NCI-H2171 treated with DMSO at 0.1 percent for 48 hours (cell line): ENCODE measurements around the gene TSPAN14.
A peak's percentile ranks its signal among the peaks of the same experiment; 100 is the strongest.

Experiments used
- DNase-seq: peaks from one replicate; lab custom pipeline; 2025; lab: John Stamatoyannopoulos, UW

Gene TSPAN14

DNA sequence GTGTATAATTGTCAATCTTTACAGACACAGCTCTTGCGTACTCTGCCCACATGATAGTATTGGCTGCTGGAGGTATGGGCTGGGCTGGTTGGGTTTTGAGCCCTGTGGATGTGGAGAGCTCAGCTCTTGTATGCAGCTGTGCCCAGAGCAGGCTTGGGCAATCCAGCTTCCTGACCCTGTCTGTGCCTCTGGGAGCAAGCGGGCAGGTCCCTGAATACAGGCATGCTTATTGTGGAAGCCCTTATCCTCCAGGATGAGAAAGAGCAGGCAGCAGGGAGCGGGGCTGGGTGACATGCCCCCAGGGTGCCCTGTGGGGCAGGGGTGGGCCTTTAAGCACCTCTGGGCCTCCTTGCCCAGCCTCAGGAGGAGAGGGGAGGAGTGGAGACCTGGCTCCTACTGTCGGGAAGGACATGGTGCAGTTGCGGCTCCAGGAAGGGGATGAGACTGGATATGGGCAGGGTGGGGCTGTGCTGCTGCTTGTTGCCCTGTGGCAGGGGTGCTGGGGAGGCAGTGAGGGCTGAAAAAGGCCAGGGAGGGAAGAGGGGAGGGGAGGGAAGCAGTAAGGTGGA, 50.9 kb downstream of the TSPAN14 start:
- DNase-seq: no peak

DNA sequence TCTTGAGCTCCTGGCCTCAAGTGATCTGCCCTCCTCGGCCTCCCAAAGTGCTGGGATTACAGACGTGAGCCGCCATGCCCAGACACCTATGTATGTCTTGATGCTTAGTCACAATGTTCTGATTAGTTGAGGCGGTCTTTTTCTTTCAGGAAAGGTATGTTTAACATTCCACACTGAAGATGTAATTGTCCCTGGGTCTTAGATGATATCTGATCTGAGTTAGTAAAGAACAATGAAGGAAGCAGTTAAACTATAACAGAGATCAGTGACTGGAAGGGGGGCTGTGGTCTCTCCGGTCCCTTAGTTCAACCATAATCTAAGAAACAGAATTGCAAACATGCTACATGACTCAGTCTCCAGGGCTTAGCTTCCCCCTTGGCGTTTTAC, 52.1 kb downstream of the TSPAN14 start:
- DNase-seq: no peak

DNA sequence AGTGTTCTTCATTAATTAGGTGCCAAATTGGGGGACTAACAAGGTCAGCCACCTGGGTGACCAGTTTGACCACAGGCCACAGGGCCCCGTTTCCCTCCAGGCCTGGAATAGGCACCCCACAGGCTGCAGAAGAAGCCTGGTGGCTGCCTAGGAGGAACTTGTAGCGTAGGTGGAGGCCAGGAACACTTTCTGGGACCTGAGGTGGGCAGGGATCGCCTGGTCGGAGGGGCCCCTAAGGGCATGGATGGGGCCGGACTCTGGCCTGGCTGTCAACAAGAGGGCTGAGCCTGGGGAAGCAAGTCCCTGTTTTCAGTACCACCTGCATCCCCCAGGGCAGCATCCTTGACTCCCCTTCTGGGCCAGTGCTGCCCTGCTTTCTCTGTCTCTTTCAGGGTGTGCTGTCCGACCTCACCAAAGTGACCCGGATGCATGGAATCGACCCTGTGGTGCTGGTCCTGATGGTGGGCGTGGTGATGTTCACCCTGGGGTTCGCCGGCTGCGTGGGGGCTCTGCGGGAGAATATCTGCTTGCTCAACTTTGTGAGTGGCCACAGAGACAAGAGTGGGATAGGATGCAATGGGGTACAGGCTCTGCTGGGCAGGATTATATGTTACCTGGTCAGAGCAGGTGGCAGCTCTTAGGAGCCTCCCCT, 52.9 kb downstream of the TSPAN14 start:
- DNase-seq: no peak

DNA sequence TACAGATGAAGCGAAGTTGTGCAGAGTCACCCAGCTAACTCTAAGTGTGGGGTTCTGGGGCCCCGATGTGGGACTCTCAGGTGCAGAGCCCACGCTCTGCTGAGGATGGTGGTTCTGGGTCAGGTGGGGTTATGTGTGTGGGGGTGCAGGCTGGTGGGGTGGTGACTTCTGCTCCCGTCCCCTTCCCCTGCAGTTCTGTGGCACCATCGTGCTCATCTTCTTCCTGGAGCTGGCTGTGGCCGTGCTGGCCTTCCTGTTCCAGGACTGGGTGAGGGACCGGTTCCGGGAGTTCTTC, 54.9 kb downstream of the TSPAN14 start:
- no peak for DNase-seq

DNA sequence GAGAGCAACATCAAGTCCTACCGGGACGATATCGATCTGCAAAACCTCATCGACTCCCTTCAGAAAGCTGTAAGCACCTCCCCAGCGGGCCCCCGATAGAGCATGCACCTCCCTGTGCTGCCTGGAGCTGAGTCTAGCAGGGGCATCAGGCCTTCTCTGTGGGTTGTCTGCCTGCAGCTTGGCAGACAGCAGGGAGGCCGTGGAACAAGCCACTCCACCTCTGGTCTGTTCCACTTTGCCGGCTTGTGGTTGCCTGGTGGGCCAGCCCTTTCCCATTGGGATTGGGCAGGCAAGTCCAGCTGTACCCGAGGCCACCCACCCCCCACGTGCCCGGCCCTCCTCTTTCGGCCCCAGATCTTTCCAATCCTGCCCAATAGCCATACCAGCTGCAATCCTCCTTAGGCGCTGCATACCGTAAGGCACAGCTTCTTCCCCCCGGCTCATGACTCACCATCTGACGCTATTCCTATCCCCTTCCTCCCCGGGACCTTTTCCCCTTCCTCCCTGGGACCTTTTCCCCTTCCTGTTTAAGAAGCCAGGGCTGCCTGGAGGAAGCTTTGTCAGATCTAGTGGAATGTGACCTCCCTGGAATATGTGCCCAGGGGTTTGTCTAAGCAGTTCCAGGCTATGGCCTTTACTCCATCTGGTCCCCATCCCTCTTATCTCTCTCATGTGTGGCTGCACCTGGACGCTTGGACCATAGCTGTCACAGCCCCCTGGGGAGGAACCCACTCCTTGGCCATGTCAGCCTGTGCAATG, 55.5 kb downstream of the TSPAN14 start:
- DNase-seq: no peak

DNA sequence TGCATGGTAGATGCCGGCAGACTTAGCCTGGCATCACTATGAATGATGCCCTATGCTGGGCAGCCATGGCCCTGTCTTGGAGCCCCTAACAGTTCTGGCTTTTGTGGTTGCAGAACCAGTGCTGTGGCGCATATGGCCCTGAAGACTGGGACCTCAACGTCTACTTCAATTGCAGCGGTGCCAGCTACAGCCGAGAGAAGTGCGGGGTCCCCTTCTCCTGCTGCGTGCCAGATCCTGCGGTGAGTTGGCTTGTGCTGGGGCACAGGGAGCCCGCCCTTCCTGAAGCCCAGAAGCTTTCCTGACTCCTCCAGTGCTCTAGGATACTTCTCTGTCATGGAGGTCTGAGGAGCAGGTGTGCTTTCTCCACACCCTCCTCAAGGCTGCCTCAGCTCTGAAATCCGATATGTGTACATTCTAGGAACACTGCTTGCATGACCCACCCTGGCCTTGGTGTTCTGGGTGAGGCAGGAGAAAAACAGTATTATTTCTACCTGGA, 58.0 kb downstream of the TSPAN14 start:
- DNase-seq: peak; percentile 72

DNA sequence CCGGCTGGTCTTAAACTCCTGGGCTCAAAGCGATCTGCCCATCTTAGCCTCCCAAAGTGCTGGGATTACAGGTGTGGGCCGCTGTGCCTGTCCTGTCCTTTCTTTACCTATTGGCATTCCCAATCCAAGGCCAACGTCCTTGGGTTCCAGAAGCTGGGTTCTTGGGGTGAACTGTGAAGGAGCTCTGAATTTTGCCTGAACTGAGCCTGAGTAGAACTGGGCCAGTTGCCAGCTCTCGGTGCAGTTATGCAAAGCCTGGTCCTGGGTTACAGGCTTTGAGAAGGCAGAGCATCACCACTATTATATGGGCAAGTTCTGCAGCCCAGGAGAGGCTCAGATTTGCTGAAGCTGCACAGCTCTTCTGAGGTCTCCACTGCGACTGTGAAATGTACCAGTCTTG, 59.0 kb downstream of the TSPAN14 start:
- no peak for DNase-seq

DNA sequence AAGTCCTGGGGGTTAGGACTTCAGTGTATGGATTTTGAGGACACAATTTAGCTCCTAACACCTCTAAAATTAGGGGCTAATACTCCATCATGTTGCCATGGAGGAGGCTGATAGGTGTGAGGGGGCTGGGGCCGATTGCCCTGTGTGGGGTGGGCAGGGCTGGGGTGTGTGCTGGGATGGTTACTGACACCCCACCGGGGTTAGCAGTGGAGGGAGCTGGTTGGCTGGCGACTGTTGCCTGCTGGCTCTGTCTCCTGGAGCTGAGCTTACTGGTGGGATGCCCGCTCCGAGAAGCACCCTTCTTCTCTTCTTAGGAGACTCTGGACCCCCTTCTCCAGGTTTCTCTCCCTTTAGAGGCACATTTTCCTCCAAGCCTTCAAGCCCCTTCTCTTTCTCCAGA, 61.4 kb downstream of the TSPAN14 start:
- no peak for DNase-seq

DNA sequence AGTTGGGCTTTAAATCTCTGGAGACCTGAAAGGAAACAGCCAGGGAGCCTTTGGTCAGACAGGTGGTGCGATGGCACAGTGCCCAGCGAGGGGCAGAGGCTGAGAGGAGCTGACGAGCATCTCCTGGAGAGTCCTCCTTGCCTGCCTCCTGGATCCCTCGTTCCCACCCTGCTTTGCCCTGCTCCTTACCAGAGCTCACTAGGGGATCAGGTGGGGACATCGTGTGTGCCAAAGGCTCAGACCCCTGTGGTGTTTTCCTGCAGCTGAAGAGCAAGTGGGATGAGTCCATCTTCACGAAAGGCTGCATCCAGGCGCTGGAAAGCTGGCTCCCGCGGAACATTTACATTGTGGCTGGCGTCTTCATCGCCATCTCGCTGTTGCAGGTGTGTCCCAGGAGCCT, 61.8 kb downstream of the TSPAN14 start:
- DNase-seq: no peak

DNA sequence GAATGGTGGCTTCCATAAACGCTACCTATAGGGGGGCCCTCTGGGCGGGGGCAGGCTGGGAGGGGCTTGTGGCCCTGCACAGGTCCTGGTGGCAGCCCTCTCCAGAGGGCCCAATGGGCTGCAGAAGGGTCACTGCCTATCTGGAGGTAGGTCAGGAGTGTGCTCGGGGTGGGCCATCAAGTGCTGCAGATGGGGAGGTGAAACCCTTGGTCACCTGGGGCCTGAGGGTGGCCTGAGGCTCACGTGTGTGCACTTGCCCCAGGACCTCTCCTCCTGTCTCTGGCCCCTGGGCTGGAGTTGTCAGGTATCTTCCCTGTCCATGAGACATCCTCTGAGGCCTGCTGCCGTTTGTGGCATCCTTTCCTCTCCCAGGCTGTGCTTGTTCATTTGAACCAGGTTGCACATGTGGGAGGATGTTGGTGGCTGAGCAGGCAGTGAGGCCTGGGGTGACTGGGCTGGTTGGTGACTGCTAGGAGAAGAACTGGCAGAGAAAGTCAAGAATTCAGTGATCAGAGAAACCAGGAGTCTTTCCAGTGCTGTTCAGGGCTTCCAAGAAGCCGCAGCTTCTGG, 62.5 kb downstream of the TSPAN14 start:
- no peak for DNase-seq

DNA sequence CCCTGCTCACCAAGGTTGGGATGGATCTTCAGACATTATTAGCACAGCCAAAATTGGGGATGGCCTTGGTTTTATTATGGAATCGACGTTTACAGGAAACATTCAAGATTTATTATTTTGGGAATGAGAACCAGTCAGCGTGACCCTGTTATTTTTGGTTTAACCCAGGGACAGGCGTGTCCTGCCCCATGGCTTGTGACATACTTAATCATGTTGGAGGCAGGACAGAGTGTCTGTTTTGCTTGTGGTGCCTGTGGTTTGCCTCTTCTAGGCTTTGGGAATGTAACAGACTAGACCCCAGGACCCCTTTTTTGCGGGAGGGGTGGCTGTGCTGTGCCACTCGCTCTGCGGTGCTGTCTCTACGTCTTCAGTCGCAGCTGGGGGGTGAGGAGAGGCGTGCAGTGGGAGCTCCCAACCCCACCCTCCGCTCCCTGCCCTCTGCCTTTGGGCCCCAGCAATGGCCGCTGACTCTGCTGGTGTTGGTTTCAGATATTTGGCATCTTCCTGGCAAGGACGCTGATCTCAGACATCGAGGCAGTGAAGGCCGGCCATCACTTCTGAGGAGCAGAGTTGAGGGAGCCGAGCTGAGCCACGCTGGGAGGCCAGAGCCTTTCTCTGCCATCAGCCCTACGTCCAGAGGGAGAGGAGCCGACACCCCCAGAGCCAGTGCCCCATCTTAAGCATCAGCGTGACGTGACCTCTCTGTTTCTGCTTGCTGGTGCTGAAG, 63.5 kb downstream of the TSPAN14 start:
- no peak for DNase-seq

DNA sequence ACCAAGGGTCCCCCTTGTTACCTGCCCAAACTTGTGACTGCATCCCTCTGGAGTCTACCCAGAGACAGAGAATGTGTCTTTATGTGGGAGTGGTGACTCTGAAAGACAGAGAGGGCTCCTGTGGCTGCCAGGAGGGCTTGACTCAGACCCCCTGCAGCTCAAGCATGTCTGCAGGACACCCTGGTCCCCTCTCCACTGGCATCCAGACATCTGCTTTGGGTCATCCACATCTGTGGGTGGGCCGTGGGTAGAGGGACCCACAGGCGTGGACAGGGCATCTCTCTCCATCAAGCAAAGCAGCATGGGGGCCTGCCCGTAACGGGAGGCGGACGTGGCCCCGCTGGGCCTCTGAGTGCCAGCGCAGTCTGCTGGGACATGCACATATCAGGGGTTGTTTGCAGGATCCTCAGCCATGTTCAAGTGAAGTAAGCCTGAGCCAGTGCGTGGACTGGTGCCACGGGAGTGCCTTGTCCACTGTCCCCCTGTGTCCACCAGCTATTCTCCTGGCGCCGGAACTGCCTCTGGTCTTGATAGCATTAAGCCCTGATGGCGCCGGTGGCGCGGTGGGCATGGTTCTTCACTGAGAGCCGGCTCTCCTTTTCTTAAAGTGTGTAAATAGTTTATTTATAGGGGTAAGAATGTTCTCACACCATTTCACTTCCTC, 64.2 kb downstream of the TSPAN14 start:
- DNase-seq: no peak

DNA sequence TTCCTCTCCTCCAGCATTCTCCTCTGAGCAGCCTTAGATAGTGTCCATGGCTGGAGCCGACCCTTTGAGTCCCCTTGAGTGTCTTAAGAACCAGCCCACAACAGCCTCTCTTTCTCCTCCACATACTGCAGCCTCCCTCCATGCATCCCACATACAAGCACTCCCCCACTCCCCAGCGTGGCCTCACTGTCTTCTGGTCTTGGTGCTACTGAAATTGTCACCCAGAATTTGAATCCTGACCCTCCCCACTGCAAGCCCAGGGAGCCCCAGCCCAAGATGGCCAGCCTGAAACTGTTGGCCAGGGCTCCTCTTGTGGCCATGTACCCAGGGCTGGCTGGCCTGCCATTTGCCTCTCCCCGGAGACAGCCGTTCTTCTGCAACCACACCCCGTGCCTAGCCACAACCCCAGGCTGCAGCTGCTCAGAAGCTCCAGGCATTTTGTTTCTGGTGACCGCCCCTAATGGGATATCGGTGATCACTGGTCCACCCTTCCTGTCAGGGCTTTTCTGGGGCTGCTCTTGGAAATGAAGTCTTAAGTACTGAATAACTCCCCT, 64.8 kb downstream of the TSPAN14 start:
- no peak for DNase-seq

DNA sequence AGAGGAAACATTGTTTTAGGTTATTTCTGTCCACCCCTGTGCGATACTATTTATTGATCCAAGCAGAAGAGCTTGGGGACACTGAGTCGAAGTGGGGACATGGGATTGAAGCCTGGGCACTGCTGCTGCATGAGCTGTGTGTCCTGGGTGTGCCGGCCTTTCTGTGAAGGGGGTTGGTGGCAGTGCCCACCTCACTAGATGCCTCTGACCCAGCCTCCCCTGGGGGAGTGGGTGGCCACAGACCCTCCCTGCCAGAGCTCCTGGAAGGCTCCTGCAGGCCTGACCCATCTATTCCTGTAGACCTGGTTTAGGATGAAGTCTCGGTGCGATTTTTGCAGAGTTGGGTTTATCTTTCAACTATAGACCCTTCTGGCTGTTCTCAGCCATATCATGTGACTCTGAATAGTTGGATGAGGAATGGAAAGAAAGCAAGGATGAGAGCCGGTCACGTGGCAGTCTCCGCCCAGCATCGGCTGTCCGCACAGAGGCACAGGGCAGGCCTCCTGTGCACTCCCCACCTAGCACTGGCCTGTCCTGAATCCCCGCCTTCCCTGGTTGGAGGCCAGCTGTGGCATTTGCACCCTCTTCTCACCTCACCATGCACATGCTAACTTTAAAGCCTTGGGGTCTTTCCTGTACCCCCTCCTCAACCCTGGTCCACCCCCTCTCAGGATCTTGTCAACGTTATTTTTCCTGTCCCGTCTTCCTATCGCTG, 66.0 kb downstream of the TSPAN14 start:
- DNase-seq: no peak

DNA sequence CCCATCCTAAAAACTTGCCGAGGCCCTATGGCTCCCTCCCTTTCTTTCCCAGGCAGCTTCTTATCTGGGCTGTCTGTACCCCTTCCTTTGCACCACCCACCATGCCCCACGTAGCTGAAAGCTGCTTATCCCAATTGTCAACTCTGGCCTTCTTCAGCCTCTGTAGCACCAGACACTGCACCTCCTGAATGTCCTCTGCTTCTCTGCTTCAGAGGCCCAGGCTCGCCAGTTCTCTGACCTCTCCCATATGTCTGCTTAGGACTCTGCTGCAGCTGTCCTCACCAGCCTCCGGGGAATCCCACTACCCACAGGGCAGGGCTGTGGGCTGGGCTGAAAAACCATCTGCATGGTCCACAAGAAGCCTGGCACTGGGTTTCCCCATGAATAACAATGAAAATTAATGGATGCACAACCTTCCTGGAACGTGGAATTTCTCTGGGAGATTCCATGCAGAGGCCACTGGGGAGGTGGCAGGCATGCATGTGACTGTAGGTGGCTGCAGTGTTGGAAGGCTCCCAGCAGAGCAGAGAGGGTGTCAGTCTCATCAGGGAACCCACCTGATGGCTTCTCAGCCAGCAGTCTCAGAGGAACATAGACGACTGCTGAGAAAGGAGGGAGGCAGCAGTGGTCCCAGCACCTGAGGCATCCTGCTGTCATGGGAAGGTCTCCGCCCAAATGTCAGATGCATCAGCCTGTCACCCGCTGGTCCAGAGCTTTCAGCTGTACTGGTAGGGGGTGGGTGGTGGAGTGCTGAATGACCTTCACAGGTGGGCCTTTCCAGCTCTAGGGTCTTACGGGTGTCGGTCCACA, 66.8 kb downstream of the TSPAN14 start:
- DNase-seq: no peak

DNA sequence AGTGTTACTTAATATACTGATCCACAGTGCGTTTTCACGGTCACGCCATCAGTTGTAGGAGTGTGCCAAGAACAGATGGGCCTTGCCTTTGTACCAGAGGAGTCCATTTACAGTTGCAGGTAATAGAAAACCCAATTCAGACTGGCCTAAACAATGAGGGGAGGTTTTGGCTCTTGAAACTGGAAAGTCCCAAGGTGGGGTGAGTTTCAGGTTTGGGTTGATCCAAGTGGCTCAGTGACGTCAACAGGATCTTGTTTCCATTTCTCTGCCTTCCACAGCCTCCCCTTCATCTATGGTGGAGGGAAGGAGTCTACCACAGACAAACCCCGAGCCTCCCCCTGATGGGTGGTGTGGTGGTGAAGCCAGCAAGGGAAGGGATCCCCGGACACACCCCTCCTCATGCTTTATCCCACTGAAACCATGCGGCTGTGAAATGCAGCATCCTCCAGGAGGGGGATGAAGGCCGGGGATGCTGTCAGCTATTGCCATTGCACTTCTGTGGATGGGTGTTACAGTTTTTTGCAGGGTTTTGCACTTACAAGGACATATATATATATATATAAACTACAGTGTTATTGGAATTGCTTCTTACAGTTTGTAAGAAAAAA, 68.8 kb downstream of the TSPAN14 start:
- peak; percentile 67 for DNase-seq

DNA sequence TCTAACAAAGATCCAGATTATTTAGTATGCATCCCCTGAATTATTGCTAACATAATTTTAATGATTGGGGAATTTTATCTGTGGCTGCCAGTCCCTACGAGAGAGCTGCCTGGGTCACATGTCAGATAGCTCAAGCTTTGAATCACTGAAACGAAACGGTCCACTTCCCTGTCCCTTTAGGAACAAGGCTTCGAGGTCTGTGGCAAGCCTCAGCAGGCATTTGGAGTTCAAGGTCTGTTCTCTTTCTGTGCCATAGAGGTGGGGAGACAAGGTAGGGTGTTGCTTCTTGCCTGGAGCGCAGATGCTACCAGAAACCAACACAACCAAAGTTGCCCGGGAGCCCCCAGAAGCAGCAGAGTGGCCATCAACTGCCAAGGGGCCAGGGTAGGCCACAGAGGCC, 69.7 kb downstream of the TSPAN14 start:
- DNase-seq: no peak

DNA sequence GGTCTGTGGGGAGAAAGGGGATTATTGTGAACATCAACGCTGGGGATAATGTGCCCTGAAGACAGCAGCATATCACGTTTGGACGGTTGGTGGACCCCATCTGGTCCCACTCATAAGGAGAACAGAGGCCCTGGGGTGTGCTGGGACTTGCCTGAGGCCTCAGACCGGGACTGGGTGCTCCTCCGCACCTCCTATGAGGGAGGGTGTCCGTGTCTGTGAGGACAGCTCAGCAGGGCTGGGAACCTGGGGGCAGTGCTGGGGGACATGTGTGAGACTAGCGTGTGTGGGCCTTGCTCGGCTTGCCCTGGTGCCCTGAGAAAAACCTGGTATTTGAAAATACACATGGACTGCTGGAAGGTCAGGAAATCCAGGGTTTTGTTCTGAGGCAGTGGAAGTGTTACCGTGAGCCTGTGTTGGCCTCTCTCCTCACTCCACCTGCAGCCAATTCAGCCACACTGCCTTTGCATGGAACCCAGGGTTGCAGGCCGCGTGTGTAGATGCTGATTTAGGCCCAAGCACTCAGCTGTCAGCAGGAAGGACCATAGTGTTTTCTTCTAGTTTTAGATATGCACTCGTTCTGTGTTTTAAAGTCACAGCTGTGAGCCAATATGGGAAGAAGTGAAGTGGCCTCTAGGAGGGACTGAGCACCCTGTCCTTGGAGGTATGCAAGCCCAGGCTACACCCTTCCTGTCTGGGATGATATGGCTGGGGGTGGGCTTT, 70.2 kb downstream of the TSPAN14 start:
- DNase-seq: no peak

DNA sequence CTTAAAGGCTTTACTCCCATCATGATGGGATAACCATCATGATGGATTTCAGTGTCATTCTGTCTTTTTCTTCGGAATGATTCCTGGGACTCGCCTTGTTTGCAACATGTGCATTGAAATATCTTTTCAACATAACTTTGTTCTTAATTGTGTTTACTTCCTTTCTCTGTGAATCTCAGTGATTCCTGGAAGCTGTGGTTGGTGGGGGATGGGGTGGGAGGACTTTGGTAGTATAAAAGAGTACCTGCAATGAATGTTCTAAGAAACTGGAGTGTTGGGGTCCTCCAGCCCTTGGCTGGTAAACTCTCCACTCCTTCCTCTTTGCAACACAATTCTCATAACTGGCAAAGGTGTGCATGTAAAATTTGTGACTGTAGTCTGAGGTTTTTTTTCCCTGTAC, 72.1 kb downstream of the TSPAN14 start:
- no peak for DNase-seq
